Activated naive CD8-positive, alpha-beta T cell treated with anti-CD3 and anti-CD28 coated beads for 36 hours (primary cell): ENCODE results near the gene RBBP5. TPM values are rescaled to one million over a fixed set of nuclear protein-coding genes. Genes with fewer than 3 reads are reported as not detected.

Source experiments
- DNase-seq: peaks from one replicate; pipeline ENCODE4 v3.0.0; 2021
- H3K27ac Mint-ChIP-seq: one replicate; pipeline ENCODE4 v1.8.0; 2022; ENCODE audit warnings: mild to moderate bottlenecking, moderate library complexity, mixed read lengths
- H3K27me3 Mint-ChIP-seq: one replicate; pipeline ENCODE4 v1.8.0; 2022; ENCODE audit warnings: mild to moderate bottlenecking, mixed read lengths
- H3K36me3 Mint-ChIP-seq: one replicate; pipeline ENCODE4 v1.8.0; 2021; ENCODE audit warnings: mild to moderate bottlenecking, mixed read lengths
- H3K4me1 Mint-ChIP-seq: one replicate; pipeline ENCODE4 v1.8.0; 2021; ENCODE audit warnings: mixed read lengths
- H3K4me3 Mint-ChIP-seq: one replicate; pipeline ENCODE4 v1.8.0; 2022; ENCODE audit warnings: mild to moderate bottlenecking, moderate library complexity, mixed read lengths
- H3K9me3 Mint-ChIP-seq: one replicate; pipeline ENCODE4 v1.8.0; 2022; ENCODE audit warnings: mixed read lengths
- total RNA-seq, 2 experiments: library from RNA; stranded (reverse); gene quantifications; one replicate each; pipeline ENCODE4 v1.2.3, GENCODE V29; 2021

RBBP5 gene
- total RNA-seq, 2 experiments from 2014 or later, result 22.7 to 26.9 TPM

DNA sequence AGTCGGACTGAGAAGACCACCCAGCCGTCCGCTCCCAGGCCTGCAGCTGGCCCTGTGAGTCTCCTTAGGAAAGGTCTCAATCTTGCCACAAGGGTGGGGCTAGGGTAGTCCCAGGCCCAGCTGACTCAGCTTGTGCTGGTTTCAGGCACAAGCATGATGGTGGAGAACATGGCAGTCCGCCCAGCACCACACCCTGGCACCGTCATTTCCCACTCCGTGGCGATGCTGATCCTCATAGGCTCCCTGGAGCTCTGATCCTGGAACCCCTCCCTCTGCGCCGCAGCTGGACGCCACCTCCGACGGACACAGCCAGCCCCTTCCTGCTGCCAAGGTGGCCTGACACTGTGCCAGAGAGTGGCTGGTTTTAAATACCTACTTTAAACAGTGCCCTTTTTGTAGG lies 48.3 kb downstream of the RBBP5 start:
- H3K27me3 Mint-ChIP-seq, result no peaks in the 10 kb centered on the region
- H3K4me3 Mint-ChIP-seq, result no peak overlapping the region
- no peak overlapping the region for H3K27ac Mint-ChIP-seq
- no peaks in the 10 kb centered on the region for H3K36me3 Mint-ChIP-seq
- no peaks in the 10 kb centered on the region for H3K9me3 Mint-ChIP-seq
- no peak for DNase-seq
- no peaks in the 10 kb centered on the region for H3K4me1 Mint-ChIP-seq

GRCh38 chr1:205072881-205073280 lies 48.9 kb downstream of the RBBP5 start:
- Mint-ChIP-seq H3K36me3 (no peaks in the 10 kb centered on the region), H3K9me3 (no peaks in the 10 kb centered on the region), H3K4me3 (no peak overlapping the region), H3K27me3 (no peaks in the 10 kb centered on the region), H3K27ac (no peak overlapping the region), H3K4me1 (no peaks in the 10 kb centered on the region)
- no peak for DNase-seq

GRCh38 chr1:205072286-205072685 lies 49.5 kb downstream of the RBBP5 start:
- H3K4me3 Mint-ChIP-seq, result no peak overlapping the region
- no peaks in the 10 kb centered on the region for H3K4me1 Mint-ChIP-seq
- H3K27me3 Mint-ChIP-seq, result no peaks in the 10 kb centered on the region
- no peaks in the 10 kb centered on the region for H3K36me3 Mint-ChIP-seq
- no peaks in the 10 kb centered on the region for H3K9me3 Mint-ChIP-seq
- no peak for DNase-seq
- no peak overlapping the region for H3K27ac Mint-ChIP-seq

DNA sequence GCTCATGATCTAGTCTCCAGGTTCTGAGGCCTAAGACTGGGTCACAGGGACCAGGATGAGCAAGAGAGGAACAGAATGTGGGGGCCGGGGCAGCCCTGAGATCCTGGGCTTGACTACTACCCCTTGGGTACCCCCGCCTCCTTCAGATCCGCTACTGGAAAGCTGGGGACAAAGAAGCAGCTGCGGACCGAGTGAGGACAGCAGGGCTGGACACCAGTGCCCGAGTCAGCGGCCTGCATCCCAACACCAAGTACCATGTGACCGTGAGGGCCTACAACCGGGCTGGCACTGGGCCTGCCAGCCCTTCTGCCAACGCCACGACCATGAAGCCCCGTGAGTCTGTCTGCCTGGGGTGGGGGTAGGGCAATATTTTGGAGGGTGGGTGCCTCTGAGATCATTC lies 50.0 kb downstream of the RBBP5 start:
- Mint-ChIP-seq H3K36me3 (no peaks in the 10 kb centered on the region), H3K27me3 (no peaks in the 10 kb centered on the region), H3K4me3 (no peak overlapping the region), H3K9me3 (no peaks in the 10 kb centered on the region), H3K4me1 (no peaks in the 10 kb centered on the region), H3K27ac (no peak overlapping the region)
- DNase-seq, result no peak

GRCh38 chr1:205071028-205071409 lies 50.8 kb downstream of the RBBP5 start:
- H3K4me3 Mint-ChIP-seq, result no peak overlapping the region
- H3K27ac Mint-ChIP-seq, result no peak overlapping the region
- DNase-seq, result no peak
- H3K9me3 Mint-ChIP-seq, result no peaks in the 10 kb centered on the region
- H3K36me3 Mint-ChIP-seq, result no peaks in the 10 kb centered on the region
- H3K27me3 Mint-ChIP-seq, result no peaks in the 10 kb centered on the region
- no peaks in the 10 kb centered on the region for H3K4me1 Mint-ChIP-seq

GRCh38 chr1:205069371-205070125 lies 52.2 kb downstream of the RBBP5 start:
- no peaks in the 10 kb centered on the region for H3K4me1 Mint-ChIP-seq
- H3K27me3 Mint-ChIP-seq, result no peaks in the 10 kb centered on the region
- no peak overlapping the region for H3K27ac Mint-ChIP-seq
- H3K4me3 Mint-ChIP-seq, result no peak overlapping the region
- H3K9me3 Mint-ChIP-seq, result no peaks in the 10 kb centered on the region
- no peak for DNase-seq
- H3K36me3 Mint-ChIP-seq, result no peaks in the 10 kb centered on the region

- H3K36me3 Mint-ChIP-seq, result no peaks in the 10 kb centered on the region
- no peaks in the 10 kb centered on the region for H3K4me1 Mint-ChIP-seq
- no peaks in the 10 kb centered on the region for H3K9me3 Mint-ChIP-seq
- no peak for DNase-seq
- H3K27ac Mint-ChIP-seq, result no peak overlapping the region
- H3K4me3 Mint-ChIP-seq, result no peak overlapping the region
- H3K27me3 Mint-ChIP-seq, result no peaks in the 10 kb centered on the region
Measured at GRCh38 chr1:205068457-205069040, 53.2 kb downstream of the RBBP5 start.

- Mint-ChIP-seq H3K4me1 (no peaks in the 10 kb centered on the region), H3K27ac (no peak overlapping the region), H3K4me3 (no peak overlapping the region), H3K27me3 (no peaks in the 10 kb centered on the region), H3K36me3 (no peaks in the 10 kb centered on the region), H3K9me3 (no peaks in the 10 kb centered on the region)
- DNase-seq, result no peak
Measured at GRCh38 chr1:205068001-205068400, 53.8 kb downstream of the RBBP5 start.

GRCh38 chr1:205067031-205067430 lies 54.7 kb downstream of the RBBP5 start:
- no peak overlapping the region for H3K4me3 Mint-ChIP-seq
- no peak overlapping the region for H3K27ac Mint-ChIP-seq
- H3K4me1 Mint-ChIP-seq, result no peaks in the 10 kb centered on the region
- DNase-seq, result no peak
- H3K36me3 Mint-ChIP-seq, result no peaks in the 10 kb centered on the region
- H3K9me3 Mint-ChIP-seq, result no peaks in the 10 kb centered on the region
- no peaks in the 10 kb centered on the region for H3K27me3 Mint-ChIP-seq

- DNase-seq, result no peak
- Mint-ChIP-seq H3K4me1 (no peaks in the 10 kb centered on the region), H3K36me3 (no peaks in the 10 kb centered on the region), H3K27me3 (no peaks in the 10 kb centered on the region), H3K4me3 (no peak overlapping the region), H3K27ac (no peak overlapping the region), H3K9me3 (no peaks in the 10 kb centered on the region)
Measured at GRCh38 chr1:205066141-205066818, 55.5 kb downstream of the RBBP5 start.

DNA sequence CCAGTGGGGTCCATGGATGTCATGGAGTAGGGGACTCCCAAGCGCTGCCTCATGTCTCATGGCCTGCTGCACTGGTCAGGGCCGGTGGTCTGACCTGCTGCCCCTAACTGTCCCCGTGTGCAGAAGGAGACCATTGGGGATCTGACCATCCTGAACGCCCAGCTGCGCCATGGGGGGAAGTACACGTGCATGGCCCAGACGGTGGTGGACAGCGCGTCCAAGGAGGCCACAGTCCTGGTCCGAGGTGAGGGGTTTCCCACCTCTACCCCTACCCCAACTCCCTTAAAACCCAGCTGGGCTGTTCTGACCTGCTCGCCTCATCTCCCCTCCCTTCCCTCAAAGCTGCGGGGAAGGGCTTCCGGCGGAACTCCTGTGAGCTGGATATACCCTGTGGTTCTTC lies 56.1 kb downstream of the RBBP5 start:
- H3K4me1 Mint-ChIP-seq, result no peaks in the 10 kb centered on the region
- no peaks in the 10 kb centered on the region for H3K36me3 Mint-ChIP-seq
- no peak for DNase-seq
- H3K9me3 Mint-ChIP-seq, result no peaks in the 10 kb centered on the region
- no peak overlapping the region for H3K27ac Mint-ChIP-seq
- no peaks in the 10 kb centered on the region for H3K27me3 Mint-ChIP-seq
- no peak overlapping the region for H3K4me3 Mint-ChIP-seq

DNA sequence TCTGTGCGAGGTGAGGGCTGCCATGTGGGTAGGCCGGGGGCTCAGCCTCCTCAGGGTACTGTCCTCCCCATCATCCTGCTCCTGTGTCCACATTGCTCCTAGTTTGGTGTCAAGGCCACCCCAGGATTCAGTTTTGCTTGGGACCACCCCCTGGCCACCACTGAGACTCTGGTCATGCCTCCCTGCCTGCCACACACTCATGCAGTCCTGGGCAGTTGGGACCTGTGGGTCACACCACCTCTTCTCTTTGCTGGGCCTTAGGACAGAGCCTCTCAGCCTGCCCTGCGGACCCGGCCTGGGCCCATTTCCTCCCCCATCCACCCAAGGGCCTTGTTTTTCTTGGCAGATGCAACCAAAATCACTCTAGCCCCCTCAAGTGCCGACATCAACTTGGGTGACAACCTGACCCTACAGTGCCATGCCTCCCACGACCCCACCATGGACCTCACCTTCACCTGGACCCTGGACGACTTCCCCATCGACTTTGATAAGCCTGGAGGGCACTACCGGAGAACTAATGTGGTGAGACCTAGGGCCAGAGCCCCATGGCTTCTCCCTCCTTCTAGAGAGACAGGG lies 56.9 kb downstream of the RBBP5 start:
- no peaks in the 10 kb centered on the region for H3K36me3 Mint-ChIP-seq
- no peak for DNase-seq
- H3K27ac Mint-ChIP-seq, result no peak overlapping the region
- no peaks in the 10 kb centered on the region for H3K27me3 Mint-ChIP-seq
- H3K4me3 Mint-ChIP-seq, result no peak overlapping the region
- H3K4me1 Mint-ChIP-seq, result no peaks in the 10 kb centered on the region
- H3K9me3 Mint-ChIP-seq, result no peaks in the 10 kb centered on the region

DNA sequence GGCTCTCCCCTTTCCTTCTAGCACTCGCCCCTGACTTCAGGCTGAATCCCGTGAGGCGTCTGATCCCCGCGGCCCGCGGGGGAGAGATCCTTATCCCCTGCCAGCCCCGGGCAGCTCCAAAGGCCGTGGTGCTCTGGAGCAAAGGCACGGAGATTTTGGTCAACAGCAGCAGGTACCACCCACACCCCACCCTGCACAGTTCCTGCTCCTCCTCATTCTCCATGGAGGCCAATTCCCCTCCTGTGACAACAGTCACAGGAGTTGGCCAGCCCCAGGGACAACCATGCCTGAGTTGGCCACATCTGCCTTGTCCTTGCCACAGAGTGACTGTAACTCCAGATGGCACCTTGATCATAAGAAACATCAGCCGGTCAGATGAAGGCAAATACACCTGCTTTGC lies 57.5 kb downstream of the RBBP5 start:
- Mint-ChIP-seq H3K4me1 (no peaks in the 10 kb centered on the region), H3K36me3 (no peaks in the 10 kb centered on the region), H3K27ac (no peak overlapping the region), H3K4me3 (no peak overlapping the region), H3K9me3 (no peaks in the 10 kb centered on the region), H3K27me3 (no peaks in the 10 kb centered on the region)
- DNase-seq, result no peak

DNA sequence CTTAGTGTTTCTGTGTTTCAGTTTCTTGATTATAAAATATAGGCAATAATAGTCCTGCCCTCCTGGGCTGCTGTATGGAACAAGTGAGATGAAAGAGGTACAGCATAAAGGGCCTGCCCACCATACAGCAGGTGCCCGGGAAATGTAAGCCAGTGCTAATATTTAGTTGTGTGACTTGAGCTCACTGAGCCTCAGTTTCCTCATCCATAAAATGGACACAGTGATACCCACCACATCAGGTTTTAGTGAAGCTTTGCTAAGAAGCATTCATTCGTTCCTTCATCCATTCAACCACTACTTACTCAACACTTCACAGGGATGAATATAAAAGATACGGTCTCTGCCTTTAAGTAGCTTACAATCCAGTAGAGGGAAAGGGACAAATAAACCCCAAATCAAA lies 58.9 kb downstream of the RBBP5 start:
- H3K9me3 Mint-ChIP-seq, result no peaks in the 10 kb centered on the region
- no peak overlapping the region for H3K27ac Mint-ChIP-seq
- no peaks in the 10 kb centered on the region for H3K4me1 Mint-ChIP-seq
- H3K36me3 Mint-ChIP-seq, result no peaks in the 10 kb centered on the region
- no peak for DNase-seq
- no peak overlapping the region for H3K4me3 Mint-ChIP-seq
- no peaks in the 10 kb centered on the region for H3K27me3 Mint-ChIP-seq

DNA sequence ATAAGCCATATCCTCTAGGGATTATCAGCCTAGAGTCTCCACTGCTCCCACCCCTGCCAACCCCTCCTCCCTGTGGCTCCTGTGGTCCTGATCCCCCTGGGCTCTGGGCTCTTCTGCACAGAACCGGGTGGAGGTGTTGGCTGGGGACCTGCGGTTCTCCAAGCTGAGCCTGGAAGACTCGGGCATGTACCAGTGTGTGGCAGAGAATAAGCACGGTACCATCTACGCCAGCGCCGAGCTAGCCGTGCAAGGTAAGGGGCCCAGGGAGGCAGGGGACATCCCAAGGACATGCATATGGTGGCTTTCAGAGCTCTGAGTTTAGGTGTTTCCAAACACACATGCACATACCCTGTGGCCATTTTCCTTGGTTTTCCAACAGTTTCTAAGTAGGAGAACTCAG lies 59.5 kb downstream of the RBBP5 start:
- H3K36me3 Mint-ChIP-seq, result no peaks in the 10 kb centered on the region
- H3K4me3 Mint-ChIP-seq, result no peak overlapping the region
- no peaks in the 10 kb centered on the region for H3K4me1 Mint-ChIP-seq
- no peak for DNase-seq
- no peaks in the 10 kb centered on the region for H3K27me3 Mint-ChIP-seq
- H3K9me3 Mint-ChIP-seq, result no peaks in the 10 kb centered on the region
- no peak overlapping the region for H3K27ac Mint-ChIP-seq
